Stomach (tissue), 4 donors: Measurements from ENCODE around the gene SUPT4H1.

ENCODE experiments used
- EP300 ChIP-seq: sonication (generic); formaldehyde crosslinking; IDR thresholded peaks from one replicate; pipeline ENCODE4 v1.6.1; 2017; ENCODE audit warnings: antibody characterized with exemption
- TF ChIP-seq, protein P1 (sequence below), 7 experiments: fragments of 450-650 bp in 4 of 7; fragments of 200-600 bp in 3 of 7; sonication (generic) in 3 of 7; IDR thresholded peaks; one replicate each; pipeline ENCODE4 v1.5.1; 2016 to 2019; ENCODE audit warnings: antibody characterized with exemption in 7 of 7, control low read depth in 2 of 7, mild to moderate bottlenecking in 1 of 7

DNA sequence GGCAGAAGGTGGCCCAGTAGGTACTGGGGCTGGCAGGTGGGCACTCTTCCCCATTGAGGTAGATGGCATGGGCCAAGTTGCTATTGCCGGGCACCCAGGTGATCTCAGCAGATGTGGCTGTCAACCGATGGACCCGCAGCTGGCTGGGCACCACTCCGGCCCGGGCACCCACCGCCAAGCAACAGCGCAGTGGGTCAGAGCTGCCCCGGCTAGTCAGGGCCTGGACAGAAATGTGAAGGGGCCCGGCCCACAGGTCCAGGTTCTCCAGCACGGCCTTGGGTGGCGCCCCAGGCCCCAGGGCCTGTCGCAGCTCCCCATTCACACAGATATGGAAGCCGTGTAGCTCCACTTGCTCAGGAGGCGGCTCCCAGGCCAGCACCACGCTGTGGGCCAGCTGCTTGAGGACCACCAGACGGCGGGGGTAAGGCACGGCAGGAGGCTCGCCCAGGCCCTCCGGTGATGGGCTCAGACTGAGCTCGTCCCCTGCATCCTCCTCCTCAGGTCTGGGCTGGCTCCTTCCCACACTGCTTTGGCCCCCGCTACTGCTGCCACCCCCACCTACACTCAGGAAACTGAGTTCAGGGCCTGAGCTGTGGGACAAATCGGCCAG lies 39.9 kb downstream of the SUPT4H1 start:
- TF ChIP-seq, protein P1, sequence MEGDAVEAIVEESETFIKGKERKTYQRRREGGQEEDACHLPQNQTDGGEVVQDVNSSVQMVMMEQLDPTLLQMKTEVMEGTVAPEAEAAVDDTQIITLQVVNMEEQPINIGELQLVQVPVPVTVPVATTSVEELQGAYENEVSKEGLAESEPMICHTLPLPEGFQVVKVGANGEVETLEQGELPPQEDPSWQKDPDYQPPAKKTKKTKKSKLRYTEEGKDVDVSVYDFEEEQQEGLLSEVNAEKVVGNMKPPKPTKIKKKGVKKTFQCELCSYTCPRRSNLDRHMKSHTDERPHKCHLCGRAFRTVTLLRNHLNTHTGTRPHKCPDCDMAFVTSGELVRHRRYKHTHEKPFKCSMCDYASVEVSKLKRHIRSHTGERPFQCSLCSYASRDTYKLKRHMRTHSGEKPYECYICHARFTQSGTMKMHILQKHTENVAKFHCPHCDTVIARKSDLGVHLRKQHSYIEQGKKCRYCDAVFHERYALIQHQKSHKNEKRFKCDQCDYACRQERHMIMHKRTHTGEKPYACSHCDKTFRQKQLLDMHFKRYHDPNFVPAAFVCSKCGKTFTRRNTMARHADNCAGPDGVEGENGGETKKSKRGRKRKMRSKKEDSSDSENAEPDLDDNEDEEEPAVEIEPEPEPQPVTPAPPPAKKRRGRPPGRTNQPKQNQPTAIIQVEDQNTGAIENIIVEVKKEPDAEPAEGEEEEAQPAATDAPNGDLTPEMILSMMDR (IDR thresholded peaks at IDR 0.05), result no peak
- TF ChIP-seq EP300, result no peak
